NCI-H446 (cell line): ENCODE data around the gene AFF3.

ENCODE experiments used
- DNase-seq, 2 experiments: peaks; one replicate each; lab custom pipeline; 2025; lab: John Stamatoyannopoulos, UW

AFF3 gene

DNA sequence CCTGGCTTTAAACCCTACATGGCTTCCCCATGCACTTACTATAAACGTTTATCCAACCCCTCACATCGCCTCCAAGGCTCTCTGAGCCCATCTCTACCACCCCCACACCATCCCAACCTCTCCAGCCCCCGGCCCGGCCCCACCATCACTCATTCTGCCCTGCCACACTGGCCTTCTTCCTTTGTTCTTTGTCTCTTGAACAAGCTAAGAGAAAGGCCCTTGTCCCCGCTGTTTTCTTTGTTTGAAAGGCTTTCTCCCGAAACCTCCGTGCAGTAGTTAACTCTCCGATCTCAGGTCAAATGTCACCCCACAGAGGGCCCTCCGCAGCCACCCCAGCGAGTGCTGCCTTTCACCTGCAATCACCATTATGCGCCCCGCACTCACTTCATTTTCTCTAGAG, 100.4 kb downstream of the AFF3 start:
- no peak for DNase-seq

DNA sequence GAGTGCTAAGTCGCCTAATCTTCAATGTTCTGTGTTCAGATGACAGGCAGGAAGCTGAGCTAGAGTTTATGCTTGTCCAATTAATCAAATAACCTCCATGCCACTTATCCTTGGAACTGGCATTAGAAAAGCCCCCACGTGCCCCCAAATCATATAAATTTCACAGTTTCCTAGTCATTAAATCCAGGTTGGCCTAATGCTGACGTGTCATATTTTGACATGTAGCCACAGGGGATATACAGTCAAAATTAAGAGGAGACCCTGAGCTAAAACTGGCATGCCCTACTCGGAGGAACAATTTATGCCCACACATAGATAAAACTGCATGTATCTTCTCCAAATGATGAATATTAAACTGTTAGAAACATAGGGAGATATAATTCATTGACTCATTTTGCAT, 101.0 kb downstream of the AFF3 start:
- DNase-seq = no peak

DNA sequence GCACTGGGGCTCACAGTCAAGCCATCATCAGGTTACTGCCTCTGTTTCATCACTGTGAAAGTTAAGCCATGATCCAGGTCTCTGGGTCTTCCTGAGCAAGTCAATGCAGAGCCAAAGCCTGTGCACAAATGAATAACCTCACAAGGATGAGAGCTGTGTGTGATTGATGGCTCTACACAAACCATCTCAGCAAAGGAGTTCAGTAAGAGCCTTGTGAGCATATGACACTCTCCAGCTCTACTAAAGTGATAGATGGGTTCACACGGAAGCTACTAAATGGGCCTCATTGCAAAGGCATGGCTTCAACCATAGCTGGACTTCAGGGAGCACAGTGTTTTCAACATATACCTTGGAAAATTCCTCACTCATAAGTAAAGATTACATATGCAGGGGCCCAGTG, 101.5 kb downstream of the AFF3 start:
- no peak for DNase-seq

DNA sequence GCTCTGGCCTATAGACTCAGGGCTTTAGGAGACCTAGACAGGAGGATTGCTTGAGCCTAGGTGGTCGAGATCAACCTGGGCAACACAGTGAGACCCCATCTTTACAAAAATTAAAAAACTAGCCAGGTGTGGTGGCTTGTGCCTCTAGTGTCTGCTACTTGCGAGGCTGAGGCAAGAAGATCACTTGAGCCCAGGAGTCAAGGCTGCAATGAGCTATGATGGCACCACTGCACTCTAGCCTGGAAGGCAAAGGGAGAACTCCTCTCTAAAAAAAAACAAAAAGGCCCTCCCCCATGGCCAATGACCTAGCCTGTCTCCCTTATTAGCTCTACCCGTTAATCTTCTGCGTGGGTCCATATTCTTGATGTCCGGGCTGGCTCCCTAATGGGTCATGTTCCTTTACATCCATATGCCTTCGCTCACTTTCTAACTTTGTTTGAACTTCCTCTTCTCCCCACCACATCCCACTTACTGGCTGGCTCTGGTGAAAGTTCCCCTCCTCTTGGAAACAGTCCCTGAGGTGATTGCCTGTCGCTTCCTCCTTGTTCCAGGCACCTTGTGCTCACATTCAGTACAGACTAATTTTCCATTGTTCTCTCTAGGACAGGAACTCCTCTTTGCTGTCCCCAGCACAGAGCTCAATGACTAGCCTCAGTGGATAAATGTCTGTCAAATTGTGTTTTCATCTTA, 103.0 kb downstream of the AFF3 start:
- DNase-seq = no peak

DNA sequence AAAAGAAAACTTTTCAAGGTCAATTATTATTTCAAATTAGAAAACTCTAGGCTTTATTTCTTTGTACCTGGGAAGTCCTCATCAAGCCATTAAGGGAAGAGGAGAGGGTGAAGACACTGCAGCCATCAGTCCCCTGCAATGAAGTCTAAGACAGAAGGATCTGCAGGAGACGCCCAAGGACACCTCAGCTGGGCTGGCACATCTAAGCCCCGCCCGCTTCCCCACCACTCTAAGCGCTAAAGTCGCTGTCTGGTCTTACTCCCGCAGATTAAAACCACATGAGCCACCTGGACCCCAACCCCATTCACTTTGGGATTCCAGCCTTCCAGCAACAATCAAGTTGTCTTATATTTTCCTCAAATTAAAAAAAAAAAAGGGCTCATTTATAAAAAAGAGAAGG, 104.4 kb downstream of the AFF3 start:
- no peak for DNase-seq

DNA sequence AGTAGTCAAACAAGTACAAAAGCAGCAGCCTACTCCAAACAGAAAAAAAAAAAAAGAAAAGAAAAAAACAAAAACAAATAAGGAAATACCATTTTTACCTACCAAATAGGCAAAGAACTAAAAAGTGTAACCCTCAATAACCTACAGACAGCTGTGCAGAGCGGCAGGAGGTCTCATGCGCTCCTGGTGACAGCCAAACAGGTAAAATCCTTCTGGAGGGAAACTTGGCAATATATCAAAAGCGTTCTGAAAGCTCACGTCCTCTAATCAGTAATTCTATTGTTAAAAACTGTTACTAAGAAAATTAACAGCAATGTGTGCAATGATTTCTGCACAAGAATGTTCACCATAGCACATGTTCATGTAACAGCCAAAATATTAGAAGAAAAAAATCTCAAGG, 105.6 kb downstream of the AFF3 start:
- DNase-seq = no peak

DNA sequence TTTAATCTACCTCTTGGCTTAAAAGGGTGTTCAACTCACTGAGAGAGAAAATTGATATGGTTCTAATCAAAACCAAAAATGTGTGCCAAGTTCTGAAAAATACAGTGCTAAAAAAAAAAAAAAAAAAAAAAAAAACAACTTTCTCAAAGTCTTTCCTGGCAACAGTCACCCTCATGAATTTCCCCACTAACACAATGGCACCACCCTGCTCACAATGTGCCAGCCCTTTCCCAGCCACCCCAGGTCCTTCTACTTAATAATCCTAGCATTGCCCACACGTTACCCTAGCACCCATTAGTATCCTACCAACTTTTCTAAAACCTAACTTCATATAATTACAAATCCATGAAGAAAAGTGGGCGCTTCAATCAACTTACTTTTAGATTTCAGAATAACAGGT, 106.4 kb downstream of the AFF3 start:
- DNase-seq = no peak

DNA sequence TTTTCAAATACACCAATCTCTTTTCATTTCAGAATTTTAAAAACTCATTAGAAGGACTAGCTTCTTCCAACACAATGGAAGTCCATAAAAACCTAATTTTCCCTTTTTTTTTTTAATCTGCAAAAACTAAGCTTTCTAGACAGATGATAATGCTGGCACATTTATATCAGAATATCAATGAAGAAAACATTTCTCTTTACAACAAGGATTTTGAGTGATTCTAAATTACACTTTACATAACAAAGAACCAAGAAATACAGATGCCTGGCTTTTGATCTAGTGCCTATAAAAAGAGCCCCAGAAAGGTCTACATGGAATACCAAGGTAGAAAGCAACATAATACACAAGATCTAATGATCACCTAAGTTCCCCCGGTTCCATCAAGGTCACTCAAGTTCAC, 108.0 kb downstream of the AFF3 start:
- no peak for DNase-seq

DNA sequence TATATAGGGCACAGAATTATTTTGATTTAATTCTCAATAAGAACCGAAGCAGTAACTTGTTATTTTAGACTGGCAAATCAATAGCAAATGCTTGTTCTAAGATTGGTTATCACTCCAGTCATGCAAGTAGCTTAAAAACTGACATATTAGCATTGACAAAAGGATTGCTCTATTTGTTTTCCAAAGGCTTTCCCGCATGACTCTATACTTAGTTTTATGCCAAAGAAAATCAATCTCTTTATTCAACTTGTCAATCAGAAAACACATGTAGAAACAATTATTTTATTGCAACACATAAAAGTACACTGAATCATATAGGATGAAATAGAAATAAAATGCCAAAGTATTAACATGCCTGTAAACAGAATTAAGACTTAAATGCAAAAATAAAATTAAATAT, 108.4 kb downstream of the AFF3 start:
- no peak for DNase-seq

DNA sequence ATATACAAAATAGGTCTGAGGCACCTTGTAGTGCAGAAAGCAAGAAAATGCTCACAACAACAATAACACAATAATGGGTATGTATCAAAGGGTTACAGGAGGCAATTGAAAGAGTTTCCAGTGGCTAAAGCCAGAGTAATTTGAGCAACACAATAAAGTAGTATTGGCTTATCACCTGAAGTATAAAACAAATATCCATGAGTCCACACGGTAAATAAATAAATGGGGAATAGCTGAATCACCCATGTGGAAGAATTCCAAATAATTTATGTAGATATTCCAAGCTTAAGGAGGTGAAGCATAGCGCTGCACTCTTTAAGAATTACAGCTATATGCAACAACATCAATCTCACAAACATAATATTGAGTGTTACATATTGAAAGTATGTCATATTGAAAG, 110.8 kb downstream of the AFF3 start:
- DNase-seq = no peak

DNA sequence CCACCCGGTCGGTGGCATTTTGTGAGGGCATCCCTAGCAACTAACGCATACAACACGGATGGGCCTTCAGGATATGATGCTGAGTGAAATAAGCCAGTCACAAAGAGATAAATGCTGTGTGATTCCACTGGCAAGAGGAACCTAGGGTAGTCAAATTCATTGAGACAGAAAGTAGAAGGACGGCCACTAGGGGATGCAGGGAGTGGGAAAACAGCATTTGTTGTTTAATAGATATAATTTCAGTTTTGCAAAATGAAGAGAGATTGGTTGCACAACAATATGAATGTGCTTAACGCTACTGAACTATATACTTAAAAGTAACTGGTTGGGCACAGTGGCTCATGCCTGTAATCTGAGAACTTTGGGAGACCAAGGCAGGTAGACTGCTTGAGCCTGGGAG, 112.9 kb downstream of the AFF3 start:
- no peak for DNase-seq

DNA sequence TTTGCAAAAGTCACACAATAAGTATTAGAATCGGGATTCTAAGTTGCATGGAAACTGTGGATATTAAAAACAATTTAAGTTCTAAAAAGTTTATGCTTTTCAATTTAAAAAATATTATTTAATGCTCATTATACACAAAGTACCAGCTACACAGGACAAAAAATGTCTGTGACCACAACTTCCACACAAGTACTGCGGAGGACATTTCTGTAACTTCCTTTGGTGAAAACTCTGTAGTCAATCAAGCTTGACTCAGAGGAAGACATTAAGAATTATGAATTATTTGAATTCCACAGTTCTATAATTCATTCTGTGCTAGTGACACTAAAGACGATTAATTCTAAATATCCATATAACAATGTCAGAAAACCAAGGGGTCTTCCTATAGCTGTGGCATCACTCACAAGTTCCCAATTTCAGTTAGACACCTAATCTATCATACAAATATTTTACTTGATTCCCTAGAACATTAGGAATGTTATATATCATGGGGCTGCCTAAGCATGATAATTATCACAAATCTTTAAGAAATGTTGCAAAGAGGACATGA, 120.5 kb downstream of the AFF3 start:
- DNase-seq = no peak

DNA sequence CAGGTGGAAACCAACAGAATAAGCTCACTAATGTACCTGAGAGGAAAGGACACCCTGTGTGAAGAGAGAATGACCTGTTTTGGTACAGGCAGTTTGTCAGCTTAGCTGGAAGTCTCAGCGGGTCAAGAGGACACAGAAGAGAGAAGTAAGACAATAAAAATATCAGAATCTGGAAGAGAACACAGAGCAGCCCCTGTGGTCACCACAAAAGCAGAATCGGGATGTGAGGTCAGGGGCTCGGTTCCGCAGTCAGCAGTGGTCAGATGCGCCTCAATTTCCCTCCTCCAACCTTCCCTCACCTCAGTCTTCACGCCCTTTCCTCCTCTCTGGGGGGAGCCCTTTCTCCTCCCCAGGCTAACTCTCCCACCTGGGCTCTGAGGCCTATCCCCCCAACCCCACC, 122.9 kb downstream of the AFF3 start:
- no peak for DNase-seq

DNA sequence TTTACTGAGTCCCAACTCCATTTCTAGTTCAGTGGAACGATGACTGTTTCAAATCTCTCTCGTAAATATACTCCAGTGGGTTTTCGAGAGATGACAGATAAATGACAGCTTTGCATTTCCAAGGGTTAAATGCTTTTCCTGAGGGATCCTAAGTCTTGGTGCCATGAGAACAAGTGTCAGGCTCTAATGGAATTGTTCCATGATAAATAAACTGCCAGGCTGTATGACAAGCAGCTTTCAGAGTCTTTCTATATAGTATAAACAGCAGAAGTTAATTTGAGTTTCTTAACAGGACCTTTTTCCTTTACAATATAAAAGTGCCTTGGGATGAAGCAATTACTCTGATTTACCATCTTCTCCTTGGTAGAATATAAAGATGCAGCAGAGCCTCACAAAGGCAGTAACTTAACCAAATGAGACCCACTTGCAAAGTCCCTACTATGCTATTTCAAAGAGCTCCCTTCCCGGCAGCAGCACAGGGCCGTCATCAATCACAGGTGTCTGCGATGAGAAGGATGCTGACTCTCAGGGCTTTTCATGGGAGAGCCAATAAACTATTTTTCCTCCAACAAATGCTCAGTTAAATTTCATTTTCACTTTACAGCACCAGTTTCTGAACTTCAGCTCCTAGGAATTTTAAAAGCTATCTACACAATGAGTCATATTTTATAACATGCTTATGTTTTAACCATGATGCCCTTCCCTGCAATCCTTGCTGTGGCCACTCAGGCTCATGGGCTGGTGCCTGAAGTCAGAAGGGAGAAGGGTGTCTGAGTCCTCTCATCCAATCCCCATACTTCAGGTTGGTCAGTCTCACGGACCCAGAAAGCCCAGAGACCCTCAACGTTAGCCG, 123.8 kb downstream of the AFF3 start:
- no peak for DNase-seq

DNA sequence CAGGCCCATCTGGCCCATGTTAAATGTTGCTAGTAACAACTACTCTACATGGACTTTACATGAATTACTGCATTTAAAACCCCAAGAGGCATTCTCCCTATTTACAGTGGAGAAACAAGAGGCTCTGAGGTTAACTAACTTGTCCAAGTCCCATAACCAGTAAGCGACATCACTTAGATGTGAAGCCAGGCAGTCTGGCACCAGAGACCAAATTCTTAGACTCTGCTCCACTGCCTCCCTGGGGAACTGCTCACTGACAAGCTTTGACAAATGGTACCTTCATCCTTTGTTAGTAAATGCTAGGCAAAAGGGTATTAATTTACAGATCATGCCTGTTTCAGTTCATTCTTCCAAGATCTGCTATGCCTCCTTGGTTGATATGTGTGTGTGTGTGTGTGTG, 124.8 kb downstream of the AFF3 start:
- peak in 1 of 2 experiments; percentile 19 for DNase-seq

DNA sequence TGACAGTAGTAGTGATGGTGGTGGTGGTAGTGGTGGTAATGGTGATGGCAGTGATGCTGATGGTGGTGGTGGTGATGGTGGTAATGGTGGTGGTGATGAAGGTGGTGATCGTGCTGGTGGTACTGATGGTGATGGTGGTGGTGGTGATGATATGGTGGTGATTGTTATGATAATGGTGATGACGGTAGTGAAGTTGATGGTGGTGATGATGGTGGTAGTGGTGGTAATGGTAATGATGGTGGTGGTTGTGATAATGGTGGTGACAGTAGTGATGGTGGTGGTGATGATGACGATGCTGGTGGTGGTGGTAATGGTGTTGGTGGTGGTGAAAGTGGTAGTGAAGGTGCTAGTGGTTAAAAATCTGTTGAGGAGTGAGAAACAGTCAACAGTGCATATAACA, 125.6 kb downstream of the AFF3 start:
- DNase-seq = no peak

DNA sequence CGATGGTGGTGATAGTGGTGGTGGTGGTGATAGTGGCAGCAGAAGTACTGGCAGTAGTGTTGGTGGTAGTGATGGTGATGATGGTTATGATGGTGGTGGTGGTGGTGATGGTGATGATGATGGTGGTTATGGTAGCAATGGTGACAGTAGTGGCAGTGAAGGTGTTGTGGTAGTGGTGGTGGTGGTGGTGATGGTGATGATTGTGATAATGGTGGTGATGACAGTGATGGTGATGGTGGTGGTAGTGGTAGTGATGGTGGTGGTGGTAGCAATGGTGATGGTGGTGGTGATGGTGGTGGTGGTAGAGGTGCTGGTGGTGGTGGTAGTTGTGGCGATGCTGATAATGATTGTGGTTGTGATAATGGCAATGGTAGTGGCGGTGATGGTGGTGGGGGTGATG, 126.5 kb downstream of the AFF3 start:
- DNase-seq = no peak

DNA sequence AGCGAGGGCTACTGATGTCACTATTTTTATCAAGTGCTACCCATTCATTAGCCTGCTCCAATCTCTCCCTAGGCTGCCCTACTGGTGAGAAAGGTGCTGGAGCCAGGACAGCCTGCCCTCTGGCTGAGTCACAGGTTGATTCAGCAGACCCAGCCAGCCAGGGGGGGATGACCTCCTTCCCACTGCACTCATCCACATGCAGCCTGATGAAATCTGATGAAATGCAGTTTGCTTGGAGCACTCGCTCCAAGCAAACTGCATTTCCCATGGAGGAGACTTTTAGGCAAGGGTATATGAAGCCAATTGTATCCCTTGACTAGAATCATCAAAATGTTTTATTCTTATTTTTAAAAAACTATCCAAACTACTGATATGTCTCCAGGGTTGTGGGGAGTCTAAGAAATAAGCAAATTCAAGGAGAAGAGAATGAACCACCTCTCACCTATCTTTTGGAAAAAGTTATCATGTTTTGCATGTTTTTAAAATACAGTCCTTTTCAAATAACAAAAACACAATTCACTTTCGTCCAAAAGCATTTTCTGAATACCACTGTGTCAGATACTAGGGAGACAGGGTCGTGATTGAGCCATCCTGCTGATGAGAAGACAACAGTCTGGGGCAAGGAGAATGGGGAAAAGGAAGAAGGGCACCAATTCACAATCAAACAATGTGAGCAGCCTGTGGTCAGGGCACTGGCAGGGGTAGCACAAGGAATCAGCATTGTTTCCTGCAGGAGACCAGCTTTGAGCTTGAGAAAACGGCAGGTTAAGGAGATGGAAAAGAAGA, 128.3 kb downstream of the AFF3 start:
- no peak for DNase-seq

DNA sequence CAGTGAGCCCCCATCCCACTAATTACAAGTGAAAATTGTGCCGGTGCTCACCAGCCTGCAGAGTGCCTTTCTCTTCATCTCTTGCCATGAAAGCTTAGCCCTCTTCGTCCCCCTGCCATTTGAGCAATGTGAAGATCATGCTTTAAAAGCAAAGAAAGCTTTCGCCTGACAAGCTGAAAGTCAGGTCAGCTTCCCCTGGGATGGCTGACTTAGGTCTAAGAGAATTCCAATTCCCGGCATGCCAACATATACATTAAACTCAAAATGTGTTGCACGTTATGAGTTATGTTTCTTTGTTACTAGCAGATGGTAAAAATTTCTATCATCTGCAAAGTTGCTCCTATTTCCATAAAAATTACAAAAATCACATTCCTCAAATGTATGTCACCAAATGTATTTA, 129.8 kb downstream of the AFF3 start:
- DNase-seq = no peak

DNA sequence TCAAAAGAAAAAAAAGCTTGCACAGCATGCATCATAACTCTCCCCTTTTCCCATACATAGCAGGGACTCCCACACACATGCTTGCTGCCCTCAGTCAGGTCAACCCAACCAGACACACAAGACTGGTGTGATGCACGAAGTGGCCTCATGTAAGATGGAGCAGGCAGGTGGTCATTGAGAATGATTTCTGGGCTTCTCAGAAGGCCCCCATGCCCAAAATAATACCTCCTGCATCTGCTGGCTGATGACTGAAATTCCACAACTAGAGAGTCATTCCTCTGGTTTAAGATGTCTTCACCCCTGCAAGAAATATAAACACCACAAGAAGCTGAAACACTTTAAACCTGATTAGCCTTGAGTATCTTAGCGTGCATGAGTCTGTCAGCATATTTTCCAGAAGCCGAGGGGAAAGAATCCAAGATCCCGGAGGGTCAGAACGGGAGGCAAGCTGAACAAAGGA, 131.1 kb downstream of the AFF3 start:
- no peak for DNase-seq

DNA sequence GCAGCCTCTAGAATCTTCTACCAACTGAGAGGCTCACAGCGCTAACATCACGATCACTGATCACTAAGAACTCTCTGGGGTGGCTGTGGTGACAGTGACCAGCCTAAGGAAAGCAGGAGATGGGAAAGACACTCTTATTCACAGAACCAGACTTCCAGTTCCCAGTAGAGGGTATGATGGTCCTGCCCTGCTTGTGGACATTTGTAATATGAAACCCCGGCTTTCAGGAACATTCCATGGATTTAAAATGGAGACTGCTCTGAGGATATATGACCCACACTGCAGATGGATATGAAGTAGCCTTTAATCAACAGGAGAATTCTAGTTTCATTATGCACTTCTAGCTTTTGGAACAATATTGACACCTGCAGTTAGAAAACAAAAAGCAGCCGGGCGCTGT, 131.8 kb downstream of the AFF3 start:
- no peak for DNase-seq

DNA sequence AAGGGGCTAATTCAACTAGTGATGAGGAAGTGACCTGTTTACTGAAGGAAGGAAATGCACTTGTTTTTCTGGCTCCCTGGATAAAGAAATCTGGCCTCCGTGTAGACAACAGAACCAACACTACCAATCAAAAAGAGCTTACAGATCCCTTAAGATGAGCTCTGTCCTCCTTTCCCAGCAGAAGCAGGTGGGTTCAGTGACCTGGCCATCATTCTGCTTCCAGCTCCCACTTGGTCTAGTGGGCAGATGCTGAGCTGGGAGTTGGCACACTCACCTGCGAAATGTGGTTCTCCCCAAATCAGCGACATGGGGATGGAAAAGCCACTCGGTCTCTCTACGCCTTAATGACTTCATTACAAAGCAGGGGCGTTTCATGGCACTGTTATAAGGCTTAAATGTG, 132.6 kb downstream of the AFF3 start:
- DNase-seq = no peak

DNA sequence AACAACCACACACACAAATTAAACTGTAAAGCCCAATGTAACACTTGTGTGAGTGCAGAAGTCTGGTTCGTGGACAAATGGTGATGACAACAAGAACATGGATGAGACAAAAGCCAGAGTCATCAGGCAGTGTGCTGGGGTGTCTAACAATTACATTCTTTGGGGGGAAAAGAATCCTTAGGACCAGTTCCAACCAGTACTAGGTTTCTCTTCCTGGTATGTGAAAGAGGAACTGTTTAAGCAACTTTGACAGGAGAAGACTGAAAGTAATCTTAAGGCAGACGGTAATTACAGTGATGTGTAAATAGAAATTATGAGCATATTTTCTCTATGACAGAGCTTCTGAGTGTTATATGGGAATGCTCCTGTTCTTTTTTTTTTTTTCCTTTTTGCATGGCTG, 133.4 kb downstream of the AFF3 start:
- no peak for DNase-seq
